Measurements from ENCODE around the gene RNF5.
"Not testable (repeated sequence)": the region's sequence is repeated elsewhere in the genome, so short reads cannot be mapped to it uniquely, and the experiment has no call there.

RNF5 gene

GRCh38 chr6:32175711-32176475 lies 2.3 kb upstream of the RNF5 start, which contains the start of gene AGPAT1:
Gene AGPAT1, minus strand, starts transcription at chr6:32176084. Its CDS starts 4,588 bp downstream, at chr6:32171496.
- DNase-seq (ENCODE audit: low read depth in 2 of 2), result peak; percentile 95 to 97

- DNase-seq (ENCODE audit: low read depth in 2 of 2), result no peak
These were observed 1.6 kb upstream of the RNF5 start for GRCh38 chr6:32176476-32177182.

GRCh38 chr6:32177183-32177787 lies 920 bp upstream of the RNF5 start:
- no peak for DNase-seq (ENCODE audit: low read depth in 2 of 2)

GRCh38 chr6:32178547-32179440 lies 589 bp downstream of the RNF5 start:
- DNase-seq (ENCODE audit: low read depth in 2 of 2), result no peak

GRCh38 chr6:32179766-32180405 lies 1.7 kb downstream of the RNF5 start:
- no peak for DNase-seq (ENCODE audit: low read depth in 2 of 2)

GRCh38 chr6:32181148-32181702 lies 3.0 kb downstream of the RNF5 start:
- DNase-seq (ENCODE audit: low read depth in 2 of 2), result no peak

GRCh38 chr6:32181915-32182529 lies 3.8 kb downstream of the RNF5 start:
- no peak for DNase-seq (ENCODE audit: low read depth in 2 of 2)

GRCh38 chr6:32182555-32182981 lies 4.4 kb downstream of the RNF5 start:
- no peak for DNase-seq (ENCODE audit: low read depth in 2 of 2)

GRCh38 chr6:32183030-32183429 lies 4.8 kb downstream of the RNF5 start:
- no peak for DNase-seq (ENCODE audit: low read depth in 2 of 2)

GRCh38 chr6:32183483-32184083 lies 5.4 kb downstream of the RNF5 start:
- no peak for DNase-seq (ENCODE audit: low read depth in 2 of 2)

GRCh38 chr6:32184084-32184640 lies 6.0 kb downstream of the RNF5 start, which contains the start of gene AGER:
Gene AGER, minus strand, starts transcription at chr6:32184253. Its CDS starts 31 bp downstream, at chr6:32184222.
- no peak for DNase-seq (ENCODE audit: low read depth in 2 of 2)

- DNase-seq (ENCODE audit: low read depth in 2 of 2), result peak in 1 of 2 donors; percentile 49
These were observed 7.5 kb downstream of the RNF5 start for GRCh38 chr6:32185681-32186131.

GRCh38 chr6:32186151-32186840 lies 8.1 kb downstream of the RNF5 start:
- not testable (repeated sequence) for DNase-seq (ENCODE audit: low read depth in 2 of 2)

GRCh38 chr6:32187009-32187709 lies 9.0 kb downstream of the RNF5 start:
- no peak for DNase-seq (ENCODE audit: low read depth in 2 of 2)

GRCh38 chr6:32187725-32188380 lies 9.6 kb downstream of the RNF5 start:
- DNase-seq (ENCODE audit: low read depth in 2 of 2), result not testable (repeated sequence)

- DNase-seq (ENCODE audit: low read depth in 2 of 2), result no peak
These were observed 10.3 kb downstream of the RNF5 start for GRCh38 chr6:32188381-32189068.
